ENCODE results near the gene KLF6. TPM values are rescaled to one million over a fixed set of nuclear protein-coding genes. Genes with fewer than 3 reads are reported as not detected.

The KLF6 gene
- total and polyA plus RNA-seq, 9 of the 15 experiments (the other 6 are each of a cell fraction or from before 2014, with no cell fraction given) = 3.2 to 23.9 (median 8.0) TPM

GRCh38 chr10:3828404-3829155 lies 43.6 kb upstream of the KLF6 start (continued):
- TF ChIP-seq TRIM24 (IDR thresholded peaks at IDR 0.05) = peak; percentile 7 to 26; a peak in 2 of 4 replicates
- no peak for TF ChIP-seq ZNF12 (CRISPR knock-in tag; IDR thresholded peaks at IDR 0.05)
- TF ChIP-seq TAF7 (tag; IDR thresholded peaks at IDR 0.05) = 0 out of 2 replicates have a peak, but pooled peaks have one; percentile 16
- TF ChIP-seq NR2C2 (CRISPR knock-in tag; IDR thresholded peaks at IDR 0.05) = no peak
- peak; percentile 92 for TF ChIP-seq NR2C2 (tag; IDR thresholded peaks at IDR 0.05)
- TF ChIP-seq SP1 (CRISPR knock-in tag; IDR thresholded peaks at IDR 0.05) = no peak
- TF ChIP-seq COPS2 (conservative IDR thresholded peaks at IDR 0.05) = no peak
- TF ChIP-seq EZH2 (IDR thresholded peaks at IDR 0.05; ENCODE audit: borderline replicate concordance, low read depth, low read length) = no peak
- no peak for TF ChIP-seq ZFX (CRISPR knock-in tag; IDR thresholded peaks at IDR 0.05)
- no peak for TF ChIP-seq ZFP1 (CRISPR knock-in tag; IDR thresholded peaks at IDR 0.05)
- TF ChIP-seq HES1 (IDR thresholded peaks at IDR 0.05; ENCODE audit: low read depth) = no peak
- TF ChIP-seq MNT (conservative IDR thresholded peaks at IDR 0.05) = peak; percentile 38 to 46; a peak in 3 of 4 replicates
- TF ChIP-seq ZBED1 (IDR thresholded peaks at IDR 0.05) = no peak
- TF ChIP-seq KDM1A (IDR thresholded peaks at IDR 0.05) = peak in 1 of 2 experiments; percentile 27; a peak in 1 of 4 replicates
- TF ChIP-seq PBX2 (CRISPR knock-in tag; IDR thresholded peaks at IDR 0.05; ENCODE audit: low read depth) = no peak
- no peak for TF ChIP-seq PBX2 (tag; conservative IDR thresholded peaks at IDR 0.05; ENCODE audit: low read depth)
- no peak for TF ChIP-seq THAP7 (CRISPR knock-in tag; IDR thresholded peaks at IDR 0.05)
- TF ChIP-seq ZNF280A (IDR thresholded peaks at IDR 0.05; ENCODE audit: low read depth, partially characterized antibody) = no peak
- no peak for TF ChIP-seq RBFOX2 (IDR thresholded peaks at IDR 0.05; ENCODE audit: low read depth, low read length)
- TF ChIP-seq ZNF398 (CRISPR knock-in tag; IDR thresholded peaks at IDR 0.05) = no peak

Measured in K562 (cell line).